Measurements from ENCODE around the gene CHST12.

GRCh38 chr7:2372724-2373123, 30.7 kb upstream of the CHST12 start:
- TF ChIP-seq, protein P1, sequence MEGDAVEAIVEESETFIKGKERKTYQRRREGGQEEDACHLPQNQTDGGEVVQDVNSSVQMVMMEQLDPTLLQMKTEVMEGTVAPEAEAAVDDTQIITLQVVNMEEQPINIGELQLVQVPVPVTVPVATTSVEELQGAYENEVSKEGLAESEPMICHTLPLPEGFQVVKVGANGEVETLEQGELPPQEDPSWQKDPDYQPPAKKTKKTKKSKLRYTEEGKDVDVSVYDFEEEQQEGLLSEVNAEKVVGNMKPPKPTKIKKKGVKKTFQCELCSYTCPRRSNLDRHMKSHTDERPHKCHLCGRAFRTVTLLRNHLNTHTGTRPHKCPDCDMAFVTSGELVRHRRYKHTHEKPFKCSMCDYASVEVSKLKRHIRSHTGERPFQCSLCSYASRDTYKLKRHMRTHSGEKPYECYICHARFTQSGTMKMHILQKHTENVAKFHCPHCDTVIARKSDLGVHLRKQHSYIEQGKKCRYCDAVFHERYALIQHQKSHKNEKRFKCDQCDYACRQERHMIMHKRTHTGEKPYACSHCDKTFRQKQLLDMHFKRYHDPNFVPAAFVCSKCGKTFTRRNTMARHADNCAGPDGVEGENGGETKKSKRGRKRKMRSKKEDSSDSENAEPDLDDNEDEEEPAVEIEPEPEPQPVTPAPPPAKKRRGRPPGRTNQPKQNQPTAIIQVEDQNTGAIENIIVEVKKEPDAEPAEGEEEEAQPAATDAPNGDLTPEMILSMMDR (conservative IDR thresholded peaks at IDR 0.05; ENCODE audit: low read length) = no peak
- no peak for TF ChIP-seq EZH2phosphoT487 (IDR thresholded peaks at IDR 0.05; ENCODE audit: borderline replicate concordance, low read depth, low read length)
